Sigmoid colon (tissue), 4 donors: ENCODE measurements around the gene C1orf116.

Experiments used
- CTCF ChIP-seq, 4 experiments: fragments of 450-650 bp in 3 of 4; fragments of 200-600 bp in 1 of 4; IDR thresholded peaks; one replicate each; pipeline ENCODE4 v1.5.1; 2016 to 2019; ENCODE audit warnings: antibody characterized with exemption in 4 of 4, mild to moderate bottlenecking in 3 of 4, moderate library complexity in 2 of 4
- EP300 ChIP-seq, 4 donors: sonication (generic); formaldehyde crosslinking; IDR thresholded peaks; one replicate each; pipeline ENCODE4 v1.6.1; 2017; ENCODE audit warnings: antibody characterized with exemption in 4 of 4
- POLR2A ChIP-seq, 2 donors: fragments of 450-650 bp; IDR thresholded peaks; one replicate each; pipeline ENCODE4 v1.6.1; 2016; ENCODE audit warnings: antibody characterized with exemption in 2 of 2, mild to moderate bottlenecking in 2 of 2, moderate library complexity in 2 of 2
- POLR2AphosphoS5 ChIP-seq, 4 donors: sonication (generic); formaldehyde crosslinking; IDR thresholded peaks; one replicate each; pipeline ENCODE4 v1.6.1; 2017; ENCODE audit warnings: antibody characterized with exemption in 4 of 4

DNA sequence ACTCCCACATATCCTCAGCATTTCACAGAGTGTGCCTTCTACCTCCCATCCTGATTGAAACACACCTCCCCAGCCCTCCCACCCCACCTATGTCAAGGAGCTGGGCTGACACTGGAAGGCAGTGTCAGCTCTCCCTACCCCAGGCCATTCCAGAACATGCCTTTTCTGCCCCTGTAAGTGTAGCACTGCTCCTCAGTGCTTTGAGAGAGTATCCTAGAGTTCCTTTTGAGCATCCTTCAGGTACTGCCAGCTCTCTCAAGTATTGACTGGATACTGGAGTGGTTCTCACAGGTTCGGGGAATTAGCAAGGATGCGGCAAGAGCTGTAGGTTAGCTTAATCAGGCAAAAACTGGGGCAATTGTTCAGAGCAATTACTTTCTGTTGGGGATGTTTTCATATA, 21.8 kb downstream of the C1orf116 start:
- TF ChIP-seq CTCF (IDR thresholded peaks at IDR 0.05) (no peak), POLR2A (IDR thresholded peaks at IDR 0.05) (no peak), POLR2AphosphoS5 (IDR thresholded peaks at IDR 0.05) (no peak), EP300 (IDR thresholded peaks at IDR 0.05) (no peak)
